Right lobe of liver (tissue), 6 donors: ENCODE measurements around the gene PTGFRN. TPM values are rescaled to one million over a fixed set of nuclear protein-coding genes. Genes with fewer than 3 reads are reported as not detected.

Experiments used
- ATAC-seq, 4 donors: fragments of 200-7000 bp; cut with Tn5 transposase; one replicate each; pipeline ENCODE4 v1.9.1; 2020; ENCODE audit warnings: mild to moderate bottlenecking in 4 of 4, moderate library complexity in 4 of 4
- DNase-seq, 3 donors: peaks; one replicate each; pipeline ENCODE4 v3.0.0-alpha.2; 2020
- H3K27ac ChIP-seq, 3 donors: fragments of 200-600 bp; one replicate each; pipeline ENCODE4 v1.8.0; 2022
- H3K27me3 ChIP-seq, 2 donors: fragments of 200-600 bp; one replicate each; pipeline ENCODE4 v1.8.0; 2022
- H3K36me3 ChIP-seq, 4 donors: fragments of 200-600 bp; sonication (generic) in 1 of 4; one replicate each; pipeline versions ENCODE4 v1.5.1 to v1.8.0; 2017 to 2022; ENCODE audit warnings: control low read depth in 1 of 4
- H3K4me1 ChIP-seq, 4 donors: fragments of 200-600 bp; sonication (generic) in 1 of 4; one replicate each; pipeline versions ENCODE4 v1.5.1 to v1.8.0; 2017 to 2022; ENCODE audit warnings: control low read depth in 1 of 4
- H3K4me3 ChIP-seq, 3 donors: fragments of 200-600 bp; one replicate each; pipeline ENCODE4 v1.8.0; 2022
- H3K9me3 ChIP-seq, 4 donors: fragments of 200-600 bp; sonication (generic) in 1 of 4; one replicate each; pipeline versions ENCODE4 v1.5.1 to v1.8.0; 2017 to 2022; ENCODE audit warnings: control low read depth in 1 of 4
- CTCF ChIP-seq, 4 donors: fragments of 200-600 bp in 3 of 4; fragments of 450-650 bp in 1 of 4; IDR thresholded peaks; one replicate each; pipeline versions ENCODE4 v1.5.1 to v1.8.0; 2016 to 2022; ENCODE audit warnings: antibody characterized with exemption in 4 of 4, mild to moderate bottlenecking in 2 of 4
- POLR2A ChIP-seq: fragments of 450-650 bp; IDR thresholded peaks from one replicate; pipeline ENCODE4 v1.6.1; 2017; ENCODE audit warnings: antibody characterized with exemption, mild to moderate bottlenecking
- WGBS: methylation state at CpG from one replicate; pipeline ENCODE4 v1.1.6; 2018; ENCODE audit warnings: low coverage, low lambda C conversion rate; ENCODE audit not compliant: insufficient coverage; ENCODE audit errors: missing lambda C conversion rate; 5-methylcytosine and 5-hydroxymethylcytosine counted together
- intact Hi-C, 2 donors: fragments of 100-400 bp; cut with DNase I; formaldehyde crosslinking; loops; one replicate each; pipeline versions ENCODE4 v1.11.2 to v1.14.1; 2022
- total RNA-seq, 6 experiments: library from RNA; depleted of rRNA in 2 of 6; stranded (reverse); fragments of >200 nt in 2 of 6; fragmentation: NEBNext Ultra II Directional in 3 of 6; extraction: Animal tissue kit (Norgen Biotek cat#: 25700) in 3 of 6; gene quantifications; one replicate each; pipeline versions ENCODE4 v1.1.0 to v1.2.4, GENCODE V29; 2016 to 2023
- donor health status: DM: no; HTN: yes; CAD: no.
- donor health status: DM: no; HTN: no; CAD: no.
- donor health status: DM: no; HTN: no; CAD: no.
- donor health status: DM: no; HTN: yes; CAD: no.
- donor health status: DM: no; HTN: yes; CAD: no.

PTGFRN gene
- total RNA-seq, 6 experiments from 2014 or later: 12.6 to 28.1 (median 17.5) TPM

DNA sequence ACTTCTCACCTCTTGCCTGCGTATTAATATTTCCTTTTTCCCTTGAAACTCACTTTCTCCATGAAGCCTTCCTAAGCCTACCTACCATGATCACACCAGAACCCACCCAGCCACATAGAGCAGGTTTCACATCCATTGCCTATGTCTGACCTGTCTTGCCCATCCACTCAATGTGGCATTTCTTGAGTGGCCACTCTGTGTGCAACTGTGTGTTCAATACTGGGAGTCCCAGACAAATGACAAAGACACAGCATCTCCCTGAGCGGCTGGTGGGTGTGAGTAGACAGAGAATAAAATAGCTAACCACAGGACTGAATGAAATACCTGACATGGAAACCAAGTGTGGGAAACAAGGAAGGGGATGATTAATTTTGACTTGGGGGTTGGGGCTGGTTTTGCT, 3.1 kb downstream of the PTGFRN start:
- H3K4me1 ChIP-seq: peaks cover 0 to 4% (median 0%) of the 10 kb centered on the region in 4 donors
- H3K27me3 ChIP-seq: no peaks in the 10 kb centered on the region
- H3K4me3 ChIP-seq: no peak overlapping the region
- intact Hi-C loops: no loop called here
- no peak for DNase-seq
- H3K36me3 ChIP-seq: no peaks in the 10 kb centered on the region
- no peak overlapping the region for H3K27ac ChIP-seq
- no peaks in the 10 kb centered on the region for H3K9me3 ChIP-seq
- ATAC-seq: no peak
- 92% methylated on average over 2 of the region's 2 CpGs for WGBS
- TF ChIP-seq CTCF (IDR thresholded peaks at IDR 0.05) (no peak), POLR2A (no peak)

DNA sequence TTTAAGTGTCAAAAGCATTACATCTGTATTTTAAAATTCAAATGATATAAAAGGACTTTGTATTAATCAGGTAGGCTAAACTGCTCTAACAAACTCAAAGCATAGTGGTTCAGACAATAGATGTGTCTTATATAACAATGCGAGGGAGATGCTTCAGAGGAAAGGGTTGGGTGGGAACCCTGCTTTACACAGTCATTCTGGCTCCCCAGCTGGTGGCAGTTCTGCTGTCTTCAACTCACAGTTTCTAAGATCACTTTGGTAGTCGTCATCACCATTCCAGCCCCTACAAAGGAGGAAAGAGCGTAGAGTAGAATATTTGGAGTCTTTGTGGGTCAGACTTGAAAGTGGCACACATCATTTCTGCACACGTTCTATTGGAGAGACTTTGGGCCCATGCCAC, 4.2 kb downstream of the PTGFRN start:
- H3K36me3 ChIP-seq: no peaks in the 10 kb centered on the region
- no peak overlapping the region for H3K27ac ChIP-seq
- H3K27me3 ChIP-seq: no peaks in the 10 kb centered on the region
- DNase-seq (no peak), ATAC-seq (no peak)
- TF ChIP-seq POLR2A: no peak
- TF ChIP-seq CTCF (IDR thresholded peaks at IDR 0.05): no peak
- intact Hi-C loops: no loop called here
- no peak overlapping the region for H3K4me3 ChIP-seq
- WGBS: 94% methylated on average over 4 of the region's 4 CpGs
- no peaks in the 10 kb centered on the region for H3K9me3 ChIP-seq
- H3K4me1 ChIP-seq: peaks cover 0 to 4% (median 0%) of the 10 kb centered on the region in 4 donors

DNA sequence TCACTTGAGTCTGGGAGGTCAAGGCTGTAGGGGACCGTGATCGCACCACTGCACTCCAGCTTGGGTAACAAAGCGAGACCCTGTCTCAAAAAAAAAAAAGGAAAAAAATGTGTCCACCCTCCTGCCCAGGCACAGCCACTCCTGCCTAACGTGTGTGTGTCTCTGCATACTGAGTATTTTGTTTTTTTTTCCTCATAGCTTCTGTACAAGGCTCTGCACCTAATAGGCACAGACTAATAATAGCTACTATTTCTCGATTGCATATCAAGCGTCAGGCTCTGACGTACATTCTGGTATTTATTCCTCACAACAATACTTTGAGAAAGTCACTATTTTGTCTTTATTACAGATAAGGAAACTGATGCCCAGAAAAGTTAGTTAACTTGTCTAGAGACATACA, 5.0 kb downstream of the PTGFRN start:
- intact Hi-C loops: no loop called here
- Histone ChIP-seq H3K4me3 (no peak overlapping the region), H3K36me3 (no peaks in the 10 kb centered on the region), H3K27ac (no peak overlapping the region), H3K4me1 (peaks cover 0 to 6% (median 0%) of the 10 kb centered on the region in 4 donors), H3K27me3 (no peaks in the 10 kb centered on the region), H3K9me3 (no peaks in the 10 kb centered on the region)
- no peak for DNase-seq
- no peak for TF ChIP-seq POLR2A
- no peak for TF ChIP-seq CTCF (IDR thresholded peaks at IDR 0.05)
- 88% methylated on average over 6 of the region's 7 CpGs for WGBS
- no peak for ATAC-seq

- H3K4me1 ChIP-seq: peaks cover 0 to 12% (median 0%) of the 10 kb centered on the region in 4 donors
- H3K9me3 ChIP-seq: no peaks in the 10 kb centered on the region
- H3K27me3 ChIP-seq: no peaks in the 10 kb centered on the region
- TF ChIP-seq CTCF (IDR thresholded peaks at IDR 0.05) (no peak), POLR2A (no peak)
- no peak overlapping the region for H3K4me3 ChIP-seq
- intact Hi-C loops: no loop called here
- H3K36me3 ChIP-seq: no peaks in the 10 kb centered on the region
- no peak for ATAC-seq
- 81% methylated on average over 7 of the region's 7 CpGs for WGBS
- DNase-seq: no peak
- H3K27ac ChIP-seq: no peak overlapping the region
These were observed 5.5 kb downstream of the PTGFRN start for GRCh38 chr1:116915086-116915661.

- no peak overlapping the region for H3K4me3 ChIP-seq
- ATAC-seq: no peak
- 96% methylated on average over 6 of the region's 6 CpGs for WGBS
- intact Hi-C loops: no loop called here
- no peaks in the 10 kb centered on the region for H3K27me3 ChIP-seq
- no peaks in the 10 kb centered on the region for H3K36me3 ChIP-seq
- H3K4me1 ChIP-seq: peaks cover 0 to 19% (median 0%) of the 10 kb centered on the region in 4 donors
- TF ChIP-seq CTCF (IDR thresholded peaks at IDR 0.05): no peak
- TF ChIP-seq POLR2A: no peak
- H3K27ac ChIP-seq: no peak overlapping the region
- no peak for DNase-seq
- no peaks in the 10 kb centered on the region for H3K9me3 ChIP-seq
These were observed 6.3 kb downstream of the PTGFRN start for GRCh38 chr1:116916002-116916401.
